Chondrocyte (in vitro differentiated cells): ENCODE results near the gene C2CD4B. TPM values are rescaled to one million over a fixed set of nuclear protein-coding genes. Genes with fewer than 3 reads are reported as not detected.

Experiments used
- DNase-seq: peaks from one replicate; pipeline ENCODE4 v3.0.0; 2021; ENCODE audit warnings: mixed read lengths, low spot score
- H3K27ac Mint-ChIP-seq: one replicate; pipeline ENCODE4 v1.8.0; 2021; ENCODE audit warnings: mild to moderate bottlenecking, moderate library complexity, mixed read lengths; ENCODE audit not compliant: unreplicated experiment
- H3K27me3 Mint-ChIP-seq: 2 replicates; pipeline ENCODE4 v1.8.0; 2021; ENCODE audit warnings: low read depth, mixed read lengths
- H3K36me3 Mint-ChIP-seq: 2 replicates; pipeline ENCODE4 v1.8.0; 2021; ENCODE audit warnings: low read depth, mixed read lengths
- H3K4me1 Mint-ChIP-seq: 2 replicates; pipeline ENCODE4 v1.8.0; 2021; ENCODE audit warnings: low read depth, mild to moderate bottlenecking, mixed read lengths
- H3K4me3 Mint-ChIP-seq: one replicate; pipeline ENCODE4 v1.8.0; 2021; ENCODE audit warnings: mild to moderate bottlenecking, moderate library complexity, mixed read lengths; ENCODE audit not compliant: unreplicated experiment
- H3K9me3 Mint-ChIP-seq: 2 replicates; pipeline ENCODE4 v1.8.0; 2021; ENCODE audit warnings: low read depth, mixed read lengths
- CTCF ChIP-seq: fragments of 200-600 bp; sonication (generic); IDR thresholded peaks from 2 replicates; pipeline ENCODE4 v1.5.0; 2021; ENCODE audit warnings: antibody characterized with exemption, mild to moderate bottlenecking, moderate library complexity
- total RNA-seq: library from RNA; stranded (reverse); gene quantifications from 3 replicates; pipeline ENCODE4 v1.2.1, GENCODE V29; 2021

The C2CD4B gene
- total RNA-seq, 1 donor from 2014 or later, result 0.17 TPM

- Mint-ChIP-seq H3K27me3 (peaks cover 48% of the 10 kb centered on the region), H3K27ac (no peak overlapping the region), H3K9me3 (no peaks in the 10 kb centered on the region), H3K4me1 (no peaks in the 10 kb centered on the region), H3K4me3 (no peak overlapping the region), H3K36me3 (no peaks in the 10 kb centered on the region)
- TF ChIP-seq CTCF, result no peak
- no peak for DNase-seq
Measured at GRCh38 chr15:62187910-62188309, 22.8 kb upstream of the C2CD4B start.

GRCh38 chr15:62187425-62187824 lies 22.3 kb upstream of the C2CD4B start:
- no peaks in the 10 kb centered on the region for H3K9me3 Mint-ChIP-seq
- peaks cover 46% of the 10 kb centered on the region for H3K27me3 Mint-ChIP-seq
- no peak for TF ChIP-seq CTCF
- no peak for DNase-seq
- no peak overlapping the region for H3K4me3 Mint-ChIP-seq
- H3K27ac Mint-ChIP-seq, result no peak overlapping the region
- no peaks in the 10 kb centered on the region for H3K36me3 Mint-ChIP-seq
- H3K4me1 Mint-ChIP-seq, result no peaks in the 10 kb centered on the region

DNA sequence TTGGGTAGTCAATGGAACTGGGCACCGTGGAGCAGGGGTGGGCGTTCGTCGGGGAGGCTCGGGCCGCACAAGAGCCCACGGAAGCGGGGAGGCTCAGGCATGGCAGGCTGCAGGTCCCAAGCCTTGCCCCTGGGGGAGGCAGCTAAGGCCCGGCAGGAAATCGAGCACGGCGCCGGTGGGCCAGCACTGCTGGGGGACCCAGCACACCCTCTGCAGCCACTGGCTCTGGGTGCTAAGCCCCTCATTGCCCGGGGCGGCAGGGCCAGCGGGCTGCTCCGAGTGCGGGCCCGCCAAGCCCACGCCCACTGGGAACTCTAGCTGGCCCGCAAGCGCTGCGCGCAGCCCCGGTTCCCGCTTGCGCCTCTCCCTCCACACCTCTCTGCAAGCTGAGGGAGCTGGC lies 21.5 kb upstream of the C2CD4B start:
- DNase-seq, result no peak
- Mint-ChIP-seq H3K27ac (no peak overlapping the region), H3K36me3 (peaks cover 2% of the 10 kb centered on the region), H3K27me3 (peaks cover 46% of the 10 kb centered on the region), H3K9me3 (no peaks in the 10 kb centered on the region), H3K4me1 (no peaks in the 10 kb centered on the region), H3K4me3 (no peak overlapping the region)
- no peak for TF ChIP-seq CTCF

DNA sequence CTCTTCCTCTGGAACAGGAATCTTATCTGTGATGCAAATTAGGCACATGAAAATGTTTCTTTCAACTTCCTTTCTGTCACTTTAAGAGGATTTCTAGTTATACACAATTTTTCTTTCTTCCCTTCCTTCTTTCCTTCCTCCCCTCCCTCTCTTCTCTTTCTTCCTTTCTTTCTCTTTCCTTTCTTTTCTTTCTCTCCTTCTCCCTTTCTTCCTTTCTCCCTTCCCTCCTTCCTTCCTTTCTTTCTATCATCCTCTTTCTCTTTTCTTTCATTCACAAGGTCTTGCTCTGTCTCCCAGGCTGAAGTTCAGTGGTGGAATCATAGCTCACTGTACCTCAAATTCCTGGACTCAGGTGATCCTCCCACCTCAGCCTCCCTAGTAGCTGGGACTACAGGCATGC lies 18.0 kb upstream of the C2CD4B start:
- Mint-ChIP-seq H3K9me3 (peaks cover 9% of the 10 kb centered on the region), H3K27ac (no peak overlapping the region), H3K4me3 (no peak overlapping the region), H3K36me3 (peaks cover 4% of the 10 kb centered on the region), H3K4me1 (no peaks in the 10 kb centered on the region), H3K27me3 (peaks cover 28% of the 10 kb centered on the region)
- DNase-seq, result no peak
- TF ChIP-seq CTCF, result no peak

- H3K36me3 Mint-ChIP-seq, result no peaks in the 10 kb centered on the region
- H3K4me3 Mint-ChIP-seq, result no peak overlapping the region
- no peaks in the 10 kb centered on the region for H3K4me1 Mint-ChIP-seq
- no peak for TF ChIP-seq CTCF
- no peak for DNase-seq
- no peaks in the 10 kb centered on the region for H3K9me3 Mint-ChIP-seq
- no peak overlapping the region for H3K27ac Mint-ChIP-seq
- peaks cover 13% of the 10 kb centered on the region for H3K27me3 Mint-ChIP-seq
Measured at GRCh38 chr15:62173215-62173614, 8.1 kb upstream of the C2CD4B start.
